Activated CD4-positive, alpha-beta T cell treated with anti-CD3 and anti-CD28 coated beads, Interleukin-2, amount 50 U/mL, for 4 hours (primary cell): ENCODE results near the gene TBX4.
"Not testable (repeated sequence)": the region's sequence is repeated elsewhere in the genome, so short reads cannot be mapped to it uniquely, and the experiment has no call there.

Source experiments
- DNase-seq, 2 experiments: peaks; one replicate each; pipeline ENCODE4 v3.0.0-alpha.2; 2020

TBX4 gene

GRCh38 chr17:61486135-61487120, 34.2 kb downstream of the TBX4 start:
- no peak for DNase-seq

DNA sequence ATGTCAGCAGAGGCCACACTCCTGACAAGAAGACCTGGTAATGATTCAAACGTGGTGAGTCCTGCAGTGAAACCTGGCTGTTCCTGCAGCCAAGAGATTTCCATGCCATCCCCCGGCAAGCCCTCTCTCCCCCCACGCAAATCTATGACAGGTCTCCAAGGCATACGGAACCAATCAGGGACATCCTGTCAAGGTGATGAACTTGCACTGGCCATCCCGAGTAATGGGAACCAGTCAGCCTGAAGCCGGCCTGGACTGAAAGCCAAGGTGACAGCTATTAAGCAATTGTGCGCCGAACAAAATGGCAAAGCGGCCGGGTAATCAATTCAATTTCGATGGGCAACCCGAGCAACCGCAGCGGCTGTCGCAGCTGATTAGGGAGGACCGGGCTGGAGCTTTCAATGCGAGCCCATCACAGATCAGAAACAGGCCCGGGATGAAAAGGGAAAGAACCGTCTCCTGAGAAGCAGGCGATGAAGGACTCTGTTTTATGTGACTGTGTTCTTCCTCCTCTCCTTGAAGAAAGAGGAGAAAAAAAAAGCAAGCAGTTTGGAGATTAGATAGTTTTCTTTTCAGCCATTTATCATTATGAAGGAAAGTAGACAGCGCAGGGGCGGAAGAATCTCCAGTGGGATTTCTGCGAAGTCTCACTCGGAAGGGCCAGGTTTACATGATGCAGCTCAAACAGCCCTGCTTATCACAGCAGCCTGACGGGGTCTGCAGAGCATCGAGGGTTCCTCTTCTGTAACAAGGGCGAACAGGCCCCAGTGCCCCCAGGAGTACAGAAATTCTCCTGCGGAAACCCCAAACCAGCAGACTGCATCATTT, 35.2 kb downstream of the TBX4 start:
- DNase-seq = no peak

- DNase-seq = no peak
These were observed 35.9 kb downstream of the TBX4 start for GRCh38 chr17:61487989-61488595.

GRCh38 chr17:61488878-61489718, 36.9 kb downstream of the TBX4 start:
- DNase-seq = no peak

GRCh38 chr17:61489719-61490490, 37.7 kb downstream of the TBX4 start:
- no peak for DNase-seq

DNA sequence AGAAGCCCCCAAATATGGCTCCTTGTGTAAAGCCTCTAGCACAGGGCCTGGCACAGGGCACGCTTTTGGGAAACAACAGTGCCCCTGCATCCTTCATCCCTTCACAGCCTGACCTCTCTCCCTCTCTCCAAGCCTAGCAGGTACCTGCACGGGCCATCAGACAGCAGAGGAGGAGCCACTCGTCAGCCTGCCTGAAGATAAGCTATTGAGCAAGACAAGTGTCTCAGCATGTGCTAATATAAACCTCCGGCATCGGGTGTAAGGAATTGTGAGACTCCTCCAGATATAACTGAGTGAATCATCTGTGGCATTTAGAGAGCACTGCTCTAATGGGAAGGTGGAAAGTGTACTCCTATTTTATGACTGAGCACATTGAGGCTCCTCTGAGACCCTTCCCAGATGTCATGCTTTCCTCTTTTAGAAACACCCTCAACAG, 38.3 kb downstream of the TBX4 start:
- DNase-seq = no peak

DNA sequence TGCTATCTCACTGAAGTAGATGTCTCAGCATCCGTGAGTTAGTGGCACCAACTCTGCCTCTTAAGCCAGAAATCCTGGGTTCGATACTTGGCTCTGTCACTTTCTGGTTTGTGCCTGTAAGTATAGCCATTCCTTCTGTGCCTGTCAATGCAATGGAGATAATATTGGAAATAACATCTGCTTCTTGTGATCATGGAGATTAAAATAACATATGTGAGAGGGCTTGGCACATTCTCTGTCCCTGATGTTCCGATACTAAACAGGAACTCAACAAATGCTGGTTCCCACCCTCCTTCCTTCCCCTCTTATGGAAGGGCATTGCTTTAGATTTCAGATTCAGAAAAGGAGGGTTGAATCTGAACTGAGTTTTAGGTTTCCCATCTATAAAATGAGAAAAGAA, 39.8 kb downstream of the TBX4 start:
- DNase-seq = no peak

- no peak for DNase-seq
These were observed 40.7 kb downstream of the TBX4 start for GRCh38 chr17:61492759-61493526.

DNA sequence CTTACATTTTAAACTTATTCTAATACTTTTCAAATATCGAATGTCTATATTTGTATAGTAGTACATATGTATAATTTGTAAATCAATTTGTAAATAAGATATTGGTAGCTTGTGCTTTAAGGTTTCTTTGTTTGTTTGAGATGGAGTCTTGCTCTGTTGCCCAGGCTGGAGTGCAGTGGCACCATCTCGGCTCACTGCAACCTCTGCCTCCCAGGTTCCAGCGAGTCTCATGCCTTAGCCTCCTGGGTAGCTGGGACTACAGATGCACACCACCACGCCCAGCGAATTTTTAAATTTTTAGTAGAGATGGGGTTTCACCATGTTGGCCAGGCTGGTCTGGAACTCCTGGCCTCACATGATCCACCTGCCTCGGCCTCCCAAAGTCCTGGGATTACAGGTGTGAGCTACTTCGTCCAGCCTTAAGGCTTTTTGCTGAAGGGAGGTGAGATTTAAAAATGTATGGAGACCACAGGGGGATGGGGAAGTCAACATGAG, 41.7 kb downstream of the TBX4 start:
- not testable (repeated sequence) for DNase-seq

- DNase-seq = no peak
These were observed 42.3 kb downstream of the TBX4 start for GRCh38 chr17:61494325-61495160.

DNA sequence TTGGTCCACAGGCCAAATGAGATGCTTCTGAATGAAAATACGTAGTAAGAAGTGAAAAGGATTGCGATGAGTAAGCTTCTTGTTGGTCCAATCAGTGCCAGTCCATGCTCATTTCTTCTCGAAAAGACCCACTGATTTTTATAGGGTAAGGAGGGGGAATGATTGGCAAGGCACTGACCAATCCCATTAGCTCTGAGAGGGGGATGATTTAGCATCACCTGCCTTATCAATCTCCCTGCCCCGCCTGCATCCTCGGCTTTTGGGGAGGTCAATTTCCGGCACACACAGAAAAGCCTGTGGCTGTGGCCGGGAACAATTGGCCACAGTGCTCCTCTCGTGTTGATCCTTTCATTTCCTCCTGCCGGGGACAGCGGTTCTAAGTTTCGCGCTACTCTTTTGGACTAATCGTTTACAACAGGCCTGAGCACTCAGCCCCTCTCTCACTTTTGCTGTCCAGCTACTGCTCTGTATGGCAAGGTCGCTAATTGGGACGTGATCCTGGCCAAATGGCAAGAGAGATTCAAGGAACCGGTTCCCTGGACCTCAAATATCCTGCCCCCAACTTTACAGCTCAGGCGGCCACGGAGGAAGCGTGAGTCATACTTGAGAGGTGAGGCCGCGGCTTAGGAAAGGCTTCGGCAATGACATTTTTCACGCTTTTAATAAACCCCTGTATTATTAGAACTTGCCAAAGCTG, 43.1 kb downstream of the TBX4 start:
- no peak for DNase-seq

DNA sequence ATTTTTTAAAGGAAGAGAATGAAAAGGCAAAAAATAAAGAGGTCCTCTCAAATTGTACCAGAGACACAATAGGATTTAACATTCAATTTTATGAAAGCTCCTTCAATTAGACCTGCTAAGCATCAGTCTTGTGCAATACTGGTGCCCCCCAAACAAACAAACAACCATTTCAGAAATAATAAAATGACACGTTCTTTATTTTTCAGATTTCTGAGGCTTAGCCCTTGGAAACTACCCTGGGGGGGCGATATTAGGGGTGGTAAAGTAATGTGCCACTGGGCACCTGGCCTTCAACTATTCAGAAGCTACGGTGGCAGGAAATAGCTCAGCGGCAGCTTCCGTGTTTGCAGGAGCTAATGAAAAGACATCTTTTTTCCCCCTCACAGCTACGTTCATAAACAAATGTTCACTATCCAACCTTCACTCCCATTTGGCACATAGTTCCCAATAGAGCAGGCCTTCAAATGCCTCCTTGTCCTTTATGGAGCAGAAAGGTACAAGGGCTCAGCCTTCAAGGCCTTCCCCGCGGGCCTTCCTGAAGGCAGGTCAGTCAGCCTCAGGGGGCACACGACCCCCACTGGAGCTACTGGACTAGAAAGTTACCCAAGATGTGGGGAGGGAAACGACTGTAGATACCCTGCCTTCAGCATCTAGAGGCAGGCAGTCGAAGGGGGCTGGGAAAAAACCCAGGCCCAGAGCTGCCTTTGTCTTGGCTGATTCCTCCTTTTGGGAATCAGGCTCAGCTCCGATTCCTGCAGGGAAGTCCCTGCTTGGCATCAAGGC, 44.1 kb downstream of the TBX4 start:
- no peak for DNase-seq

DNA sequence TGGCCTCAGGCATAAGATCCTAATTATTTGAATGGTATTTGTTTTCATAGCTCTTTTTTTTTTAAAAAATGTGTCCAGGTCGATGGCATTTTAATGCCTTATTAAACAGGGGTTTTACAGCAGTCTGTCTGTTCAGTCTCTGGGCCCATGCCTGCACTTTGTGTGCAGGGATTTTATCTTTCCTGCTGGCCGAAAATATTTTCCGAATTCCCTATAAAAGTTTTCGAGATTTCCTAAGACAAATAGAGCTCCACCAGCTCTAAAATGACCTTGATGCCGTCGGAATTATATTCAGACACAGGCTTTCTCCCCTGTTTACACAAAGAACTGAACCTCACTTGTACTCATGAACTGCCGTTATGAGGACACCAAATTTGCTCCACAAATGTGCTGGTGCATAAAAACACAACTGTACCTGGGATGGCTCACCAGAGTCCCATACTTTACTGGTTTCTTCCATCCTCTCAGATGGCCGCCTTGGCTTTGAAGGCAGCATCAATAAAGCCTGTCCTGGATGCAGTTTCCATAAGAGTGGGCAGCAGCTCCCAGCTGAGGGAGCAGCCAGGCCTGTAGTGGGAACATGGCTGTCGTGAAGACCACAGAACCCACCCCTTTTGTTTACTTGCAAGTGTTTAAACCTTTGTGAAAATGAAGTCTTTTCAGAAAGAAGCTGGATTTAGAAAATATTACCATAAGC, 44.9 kb downstream of the TBX4 start:
- DNase-seq = no peak

DNA sequence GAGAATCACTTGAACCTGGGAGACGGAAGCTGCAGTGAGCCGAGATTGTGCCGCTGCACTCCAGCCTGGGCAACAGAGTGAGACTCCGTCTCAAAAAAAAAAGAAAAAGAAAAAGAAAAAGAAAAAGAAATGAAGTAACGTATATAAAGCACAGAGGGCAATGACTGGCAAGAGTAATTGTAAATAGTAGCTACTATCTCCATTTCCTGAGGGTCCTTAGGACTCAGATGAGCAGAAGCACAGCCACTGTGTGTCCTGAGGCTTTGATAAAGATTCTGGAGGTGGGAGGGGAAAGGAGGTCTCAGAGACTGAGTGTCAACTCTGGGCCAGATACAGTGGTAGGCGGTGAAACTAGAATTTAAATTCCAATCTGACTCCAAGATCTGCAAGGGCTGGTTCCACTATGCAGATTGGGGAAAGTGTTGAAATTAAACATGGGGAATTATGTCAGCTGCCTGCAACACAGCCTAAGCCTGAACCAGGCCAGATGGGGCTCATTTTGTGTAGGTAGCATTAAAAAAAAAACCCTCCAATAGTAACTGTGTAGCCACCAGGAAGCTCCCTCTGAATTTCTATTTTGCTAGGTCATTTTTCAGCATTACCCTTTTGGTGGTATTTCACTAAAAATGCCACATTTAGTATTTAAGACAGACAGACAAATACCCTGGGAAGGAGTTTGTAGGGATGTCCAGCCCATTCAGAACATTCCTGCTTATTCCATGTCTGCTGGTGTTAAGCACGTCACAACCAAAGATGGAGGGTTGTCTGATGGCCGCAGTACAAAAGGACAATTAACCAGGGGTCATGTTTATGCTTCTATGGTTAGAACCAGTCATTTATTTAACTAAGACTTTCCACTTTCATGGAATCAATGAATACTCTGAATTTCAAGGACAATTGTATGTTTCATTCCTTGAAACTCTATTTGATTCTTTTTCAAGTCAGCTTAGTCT, 46.1 kb downstream of the TBX4 start:
- DNase-seq = no peak

DNA sequence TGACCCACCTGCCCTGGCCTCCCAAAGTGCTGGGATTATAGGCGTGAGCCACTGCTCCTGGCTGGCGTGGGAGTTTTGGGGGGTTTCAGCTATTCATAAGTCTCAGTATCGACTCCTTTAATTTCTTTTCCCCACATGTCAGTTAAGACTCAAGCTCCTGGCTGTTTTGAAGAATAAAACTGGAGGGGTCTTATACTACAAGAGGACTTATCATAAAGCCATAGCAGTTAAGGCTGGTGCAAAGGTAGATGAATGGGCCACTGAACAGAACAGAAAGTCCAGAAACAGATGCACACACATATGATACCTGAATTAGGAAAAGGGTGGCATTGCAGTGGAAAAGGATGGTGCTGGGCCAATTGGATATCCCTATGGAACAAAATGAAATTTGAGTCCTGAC, 47.4 kb downstream of the TBX4 start:
- no peak for DNase-seq

GRCh38 chr17:61500287-61500686, 48.1 kb downstream of the TBX4 start:
- no peak for DNase-seq
